Neuronal stem cell (in vitro differentiated cells): ENCODE measurements around the gene WEE2.
A peak's percentile ranks its signal among the peaks of the same experiment; 100 is the strongest.

Source experiments
- DNase-seq: peaks from one replicate; pipeline ENCODE4 v3.0.0-alpha.2; 2013; ENCODE audit warnings: low spot score
- H2AFZ ChIP-seq: one replicate; pipeline ENCODE4 v1.6.1; 2013; ENCODE audit warnings: mild to moderate bottlenecking, low read length, inconsistent platforms
- H2AK5ac ChIP-seq: 2 replicates; pipeline ENCODE4 v1.6.1; 2013; ENCODE audit warnings: low read depth, mild to moderate bottlenecking, inconsistent platforms, low read length, moderate library complexity, mixed read lengths
- H2BK120ac ChIP-seq: 2 replicates; pipeline ENCODE4 v1.6.1; 2013; ENCODE audit warnings: low read depth, mild to moderate bottlenecking, inconsistent platforms, low read length, moderate library complexity, mixed read lengths
- H2BK12ac ChIP-seq: one replicate; pipeline ENCODE4 v1.6.1; 2013; ENCODE audit warnings: low read length, inconsistent platforms
- H2BK15ac ChIP-seq: 2 replicates; pipeline ENCODE4 v1.6.1; 2013; ENCODE audit warnings: mild to moderate bottlenecking, low read length, inconsistent platforms, mixed read lengths
- H2BK5ac ChIP-seq: one replicate; pipeline ENCODE4 v1.6.1; 2013; ENCODE audit warnings: inconsistent platforms, mild to moderate bottlenecking, low read length, moderate library complexity
- H3K14ac ChIP-seq: one replicate; pipeline ENCODE4 v1.6.1; 2013; ENCODE audit warnings: low read length, inconsistent platforms
- H3K18ac ChIP-seq: 2 replicates; pipeline ENCODE4 v1.6.1; 2013; ENCODE audit warnings: low read length, inconsistent platforms
- H3K23ac ChIP-seq: 2 replicates; pipeline ENCODE4 v1.6.1; 2013; ENCODE audit warnings: low read depth, mild to moderate bottlenecking, mixed read lengths, low read length, inconsistent platforms; ENCODE audit not compliant: poor library complexity
- H3K27ac ChIP-seq: replicated peaks from 3 replicates; pipeline ENCODE4 v1.5.1; 2013; ENCODE audit warnings: low read length, inconsistent platforms
- H3K27me3 ChIP-seq, 3 experiments: 2 replicates each; pipeline ENCODE4 v1.6.1; 2013; ENCODE audit warnings: low read length in 3 of 3, mild to moderate bottlenecking in 2 of 3, inconsistent platforms in 1 of 3, low read depth in 1 of 3, mixed read lengths in 1 of 3, moderate library complexity in 1 of 3; ENCODE audit not compliant: control insufficient read depth in 3 of 3, insufficient read depth in 3 of 3
- H3K36me3 ChIP-seq, 2 donors: replicated peaks in 1 of 2; 2 replicates each; pipeline ENCODE4 v1.6.1; 2013; ENCODE audit warnings: low read length in 2 of 2; ENCODE audit not compliant: control insufficient read depth in 2 of 2, insufficient read depth in 2 of 2
- H3K4ac ChIP-seq: 2 replicates; pipeline ENCODE4 v1.6.1; 2013; ENCODE audit warnings: inconsistent platforms, mild to moderate bottlenecking, low read length, moderate library complexity
- H3K4me1 ChIP-seq, 2 donors: 1 replicate in 1 of 2; 2 replicates in 1 of 2; pipeline ENCODE4 v1.6.1; 2013; ENCODE audit warnings: low read length in 2 of 2, low read depth in 1 of 2; ENCODE audit not compliant: control insufficient read depth in 2 of 2, insufficient read depth in 1 of 2
- H3K4me2 ChIP-seq: one replicate; pipeline ENCODE4 v1.6.1; 2013; ENCODE audit warnings: mild to moderate bottlenecking, low read length, inconsistent platforms; ENCODE audit not compliant: insufficient read depth, poor library complexity, severe bottlenecking
- H3K4me3 ChIP-seq, 2 donors: 2 replicates each; pipeline ENCODE4 v1.5.1; 2013; ENCODE audit warnings: low read length in 2 of 2, mild to moderate bottlenecking in 2 of 2, inconsistent platforms in 1 of 2, moderate library complexity in 1 of 2
- H3K79me1 ChIP-seq: one replicate; pipeline ENCODE4 v1.6.1; 2013; ENCODE audit warnings: low read depth, mild to moderate bottlenecking, inconsistent platforms, low read length, moderate library complexity
- H3K9ac ChIP-seq: one replicate; pipeline ENCODE4 v1.6.1; 2013; ENCODE audit warnings: mild to moderate bottlenecking, low read depth, low read length, inconsistent platforms; ENCODE audit not compliant: poor library complexity
- H3K9me3 ChIP-seq, 2 donors: replicated peaks in 1 of 2; 2 replicates each; pipeline versions ENCODE3 to v1.6.1; 2013; ENCODE audit warnings: low read length in 2 of 2, mild to moderate bottlenecking in 2 of 2, inconsistent platforms in 1 of 2, low read depth in 1 of 2, mixed read lengths in 1 of 2, moderate library complexity in 1 of 2; ENCODE audit not compliant: control insufficient read depth in 2 of 2, insufficient read depth in 1 of 2
- H4K8ac ChIP-seq: one replicate; pipeline ENCODE4 v1.6.1; 2013; ENCODE audit warnings: low read depth, mild to moderate bottlenecking, inconsistent platforms, low read length, moderate library complexity
- H4K91ac ChIP-seq: one replicate; pipeline ENCODE4 v1.6.1; 2013; ENCODE audit warnings: low read length, low read depth, mild to moderate bottlenecking, inconsistent platforms; ENCODE audit not compliant: poor library complexity
- WGBS, 2 donors: extraction: QIAGEN DNeasy Blood & Tissue Kit; methylation state at CpG; one replicate each; pipeline ENCODE4 v1.1.7; 2013; ENCODE audit warnings: missing lambda C conversion rate in 2 of 2, mixed read lengths in 1 of 2; ENCODE audit not compliant: insufficient read length in 2 of 2, insufficient replicate concordance in 1 of 2; ENCODE audit errors: extremely low coverage in 2 of 2; 5-methylcytosine and 5-hydroxymethylcytosine counted together

The WEE2 gene

GRCh38 chr7:141702892-141703291, 5.3 kb upstream of the WEE2 start:
- Histone ChIP-seq H2BK15ac (no peak overlapping the region), H2BK5ac (no peak overlapping the region), H3K36me3 (no peaks in the 10 kb centered on the region), H2AFZ (no peak overlapping the region), H3K27ac (no peak overlapping the region), H3K23ac (no peak overlapping the region), H3K4ac (no peak overlapping the region), H3K27me3 (peaks cover 0 to 15% (median 8%) of the 10 kb centered on the region in 3 experiments), H2AK5ac (no peak overlapping the region), H2BK12ac (no peak overlapping the region), H3K4me2 (no peak overlapping the region), H3K18ac (no peak overlapping the region), H3K79me1 (no peaks in the 10 kb centered on the region), H4K91ac (no peak overlapping the region), H4K8ac (no peak overlapping the region), H3K4me1 (peaks cover 10 to 11% of the 10 kb centered on the region in 2 donors), H3K9me3 (no peaks in the 10 kb centered on the region), H2BK120ac (no peak overlapping the region), H3K9ac (no peak overlapping the region), H3K4me3 (no peak overlapping the region), H3K14ac (no peak overlapping the region)
- WGBS, 2 donors, result no CpG with 5 or more reads among the region's 4 CpGs
- DNase-seq, result no peak

GRCh38 chr7:141704112-141704511, 4.0 kb upstream of the WEE2 start:
- no peak overlapping the region for H2BK5ac ChIP-seq
- no CpG with 5 or more reads among the region's 3 CpGs for WGBS, 2 donors
- H3K79me1 ChIP-seq, result no peaks in the 10 kb centered on the region
- H3K27me3 ChIP-seq, result peaks cover 0 to 15% (median 8%) of the 10 kb centered on the region in 3 experiments
- H2AK5ac ChIP-seq, result no peak overlapping the region
- no peak overlapping the region for H3K4ac ChIP-seq
- no peak overlapping the region for H3K27ac ChIP-seq
- H3K4me2 ChIP-seq, result no peak overlapping the region
- DNase-seq, result no peak
- H3K9ac ChIP-seq, result no peak overlapping the region
- H3K9me3 ChIP-seq, result no peaks in the 10 kb centered on the region
- H3K23ac ChIP-seq, result no peak overlapping the region
- no peak overlapping the region for H2BK120ac ChIP-seq
- peaks cover 10 to 11% of the 10 kb centered on the region in 2 donors for H3K4me1 ChIP-seq
- H3K14ac ChIP-seq, result no peak overlapping the region
- H2BK12ac ChIP-seq, result no peak overlapping the region
- no peak overlapping the region for H3K4me3 ChIP-seq
- H4K91ac ChIP-seq, result no peak overlapping the region
- H4K8ac ChIP-seq, result no peak overlapping the region
- H3K36me3 ChIP-seq, result no peaks in the 10 kb centered on the region
- no peak overlapping the region for H2BK15ac ChIP-seq
- H3K18ac ChIP-seq, result no peak overlapping the region
- no peak overlapping the region for H2AFZ ChIP-seq

GRCh38 chr7:141704741-141705140, 3.4 kb upstream of the WEE2 start:
- Histone ChIP-seq H3K27ac (no peak overlapping the region), H3K4me3 (no peak overlapping the region), H3K18ac (no peak overlapping the region), H3K9me3 (no peaks in the 10 kb centered on the region), H3K36me3 (no peaks in the 10 kb centered on the region), H3K9ac (no peak overlapping the region), H3K4me2 (no peak overlapping the region), H2AFZ (peak overlapping the region; percentile 33), H3K27me3 (peaks cover 0 to 15% (median 8%) of the 10 kb centered on the region in 3 experiments), H2BK12ac (no peak overlapping the region), H2AK5ac (no peak overlapping the region), H2BK15ac (no peak overlapping the region), H2BK120ac (no peak overlapping the region), H3K4me1 (peaks cover 10 to 11% of the 10 kb centered on the region in 2 donors), H3K14ac (no peak overlapping the region), H4K8ac (no peak overlapping the region), H2BK5ac (no peak overlapping the region), H3K79me1 (no peaks in the 10 kb centered on the region), H3K23ac (no peak overlapping the region), H3K4ac (no peak overlapping the region), H4K91ac (no peak overlapping the region)
- DNase-seq, result no peak
- WGBS, 2 donors, result no CpG with 5 or more reads among the region's 5 CpGs

GRCh38 chr7:141706239-141707064, 1.7 kb upstream of the WEE2 start:
- H3K79me1 ChIP-seq, result no peaks in the 10 kb centered on the region
- H3K27me3 ChIP-seq, result peaks cover 0 to 10% (median 8%) of the 10 kb centered on the region in 3 experiments
- H3K14ac ChIP-seq, result no peak overlapping the region
- no peak overlapping the region for H2AFZ ChIP-seq
- no peak overlapping the region for H2BK5ac ChIP-seq
- H3K9me3 ChIP-seq, result no peaks in the 10 kb centered on the region
- no peak overlapping the region for H4K91ac ChIP-seq
- H2BK15ac ChIP-seq, result no peak overlapping the region
- H2BK12ac ChIP-seq, result no peak overlapping the region
- H3K27ac ChIP-seq, result no peak overlapping the region
- no peak overlapping the region for H3K9ac ChIP-seq
- no peak for DNase-seq
- no CpG with 5 or more reads among the region's 1 CpG for WGBS, 2 donors
- no peak overlapping the region for H3K18ac ChIP-seq
- H2BK120ac ChIP-seq, result no peak overlapping the region
- no peak overlapping the region for H2AK5ac ChIP-seq
- H3K23ac ChIP-seq, result no peak overlapping the region
- no peak overlapping the region for H3K4me2 ChIP-seq
- no peak overlapping the region for H3K4ac ChIP-seq
- H3K4me3 ChIP-seq, result no peak overlapping the region
- no peak overlapping the region for H4K8ac ChIP-seq
- H3K4me1 ChIP-seq, result peaks cover 3 to 6% of the 10 kb centered on the region in 2 donors
- H3K36me3 ChIP-seq, result no peaks in the 10 kb centered on the region
